ENCODE data around the gene GNA12.

GRCh38 chr7:2687881-2688318 is 156.2 kb downstream of the GNA12 start, which contains the start of gene AMZ1:
- no peak for TF ChIP-seq CTCF (IDR thresholded peaks at IDR 0.05)
- TF ChIP-seq POLR2A (IDR thresholded peaks at IDR 0.05) = no peak
